ENCODE measurements around the gene IGSF11.
"Not testable (repeated sequence)": the region's sequence is repeated elsewhere in the genome, so short reads cannot be mapped to it uniquely, and the experiment has no call there.

The IGSF11 gene

DNA sequence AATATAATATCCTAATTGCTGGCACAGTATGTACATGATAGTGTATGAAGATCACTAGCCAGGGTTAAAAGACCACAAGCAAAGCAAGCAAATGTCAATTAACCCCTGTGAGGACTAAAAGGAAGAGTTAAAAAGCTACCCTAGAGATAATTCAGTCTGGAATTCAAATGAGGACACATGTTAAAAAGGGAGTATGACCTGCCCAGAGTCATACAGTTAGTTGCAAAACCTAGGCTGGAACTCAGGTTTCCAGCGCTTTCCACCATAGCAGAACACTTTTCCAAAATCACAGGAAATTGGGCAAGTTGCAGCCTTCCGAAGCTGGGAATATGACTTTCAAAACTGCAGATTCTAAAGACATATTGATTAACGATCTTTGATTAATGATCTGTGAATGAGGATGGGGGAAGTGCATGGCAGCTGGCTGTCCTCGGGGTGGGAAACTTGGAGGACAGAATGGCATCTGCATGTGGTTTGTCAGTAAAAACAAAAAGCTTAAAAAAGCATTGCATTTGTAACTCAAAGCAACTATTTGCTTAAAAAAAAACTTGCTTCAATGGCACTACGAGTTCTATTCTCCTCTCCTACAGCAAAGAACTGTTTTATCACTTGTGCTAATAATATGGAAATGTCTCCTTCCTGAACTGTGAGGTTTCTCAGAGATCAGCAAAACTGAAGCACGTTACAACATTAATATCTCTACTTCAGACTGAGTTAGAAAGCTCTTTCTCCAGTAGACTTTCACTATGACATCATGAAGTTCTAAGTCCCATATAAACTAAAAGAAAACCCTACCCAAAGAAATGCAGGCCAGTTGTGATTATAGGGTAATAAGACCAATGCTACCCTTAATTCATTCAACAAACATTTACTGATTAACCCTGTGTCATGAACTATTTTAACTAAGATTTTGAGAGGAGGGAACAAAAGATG, 46.2 kb downstream of the IGSF11 start:
- no peak for DNase-seq (ENCODE audit: low read depth)

DNA sequence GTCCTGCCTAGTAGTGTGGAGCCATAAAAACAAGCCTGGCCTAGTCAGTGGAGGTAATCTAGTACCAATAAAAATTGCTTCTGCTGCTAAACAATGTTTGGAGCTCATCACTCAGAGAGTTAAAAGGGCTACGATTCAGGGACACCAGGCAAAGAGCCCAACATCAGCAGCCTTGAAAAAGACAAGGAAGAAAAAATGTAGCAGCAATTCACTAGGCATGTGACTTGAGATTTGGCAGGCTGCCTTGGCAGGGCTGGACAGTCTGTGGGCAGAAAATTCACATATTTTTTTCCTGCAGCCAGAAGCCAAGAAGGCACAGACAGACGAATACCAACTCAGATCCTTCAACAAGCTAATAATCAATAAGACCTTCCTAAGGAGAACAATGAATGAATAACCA, 47.2 kb downstream of the IGSF11 start:
- no peak for DNase-seq (ENCODE audit: low read depth)

DNA sequence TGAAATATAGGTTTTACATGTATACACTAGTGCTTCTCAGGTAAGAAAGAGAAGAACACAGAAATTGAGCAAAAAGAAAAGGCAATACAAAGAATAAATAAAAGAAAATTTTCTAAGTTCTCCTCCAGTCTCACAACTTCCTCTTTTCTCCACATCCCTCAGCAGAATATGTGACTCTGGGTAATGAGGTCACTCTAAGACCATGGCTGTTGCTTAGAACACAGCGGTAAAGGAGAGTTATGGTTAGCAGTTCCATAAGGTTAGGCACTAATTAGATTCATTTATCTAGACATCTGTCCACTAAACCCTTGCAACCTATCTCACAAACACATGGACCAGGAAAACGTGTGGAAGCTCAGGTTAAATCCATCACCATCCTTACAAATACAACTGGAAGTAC, 47.9 kb downstream of the IGSF11 start:
- no peak for DNase-seq (ENCODE audit: low read depth)

DNA sequence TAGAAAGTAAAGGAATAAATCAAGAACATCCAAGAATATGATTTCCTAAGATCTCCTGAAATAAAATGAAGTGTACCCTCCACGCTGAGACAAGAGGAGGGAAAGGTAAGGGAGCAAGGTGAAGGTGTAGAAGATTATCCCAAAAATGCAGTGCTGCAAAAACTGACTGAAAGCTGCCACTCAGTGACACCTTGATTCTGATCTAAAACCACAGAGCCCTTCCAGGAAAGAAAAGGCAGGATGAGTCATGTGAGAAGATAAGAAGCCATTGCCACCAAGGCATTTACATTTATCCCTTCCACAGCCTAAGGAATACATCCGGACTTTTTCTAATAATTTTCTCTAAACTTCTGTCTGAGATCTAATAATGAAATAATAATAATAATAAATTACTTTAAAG, 49.9 kb downstream of the IGSF11 start:
- no peak for DNase-seq (ENCODE audit: low read depth)

DNA sequence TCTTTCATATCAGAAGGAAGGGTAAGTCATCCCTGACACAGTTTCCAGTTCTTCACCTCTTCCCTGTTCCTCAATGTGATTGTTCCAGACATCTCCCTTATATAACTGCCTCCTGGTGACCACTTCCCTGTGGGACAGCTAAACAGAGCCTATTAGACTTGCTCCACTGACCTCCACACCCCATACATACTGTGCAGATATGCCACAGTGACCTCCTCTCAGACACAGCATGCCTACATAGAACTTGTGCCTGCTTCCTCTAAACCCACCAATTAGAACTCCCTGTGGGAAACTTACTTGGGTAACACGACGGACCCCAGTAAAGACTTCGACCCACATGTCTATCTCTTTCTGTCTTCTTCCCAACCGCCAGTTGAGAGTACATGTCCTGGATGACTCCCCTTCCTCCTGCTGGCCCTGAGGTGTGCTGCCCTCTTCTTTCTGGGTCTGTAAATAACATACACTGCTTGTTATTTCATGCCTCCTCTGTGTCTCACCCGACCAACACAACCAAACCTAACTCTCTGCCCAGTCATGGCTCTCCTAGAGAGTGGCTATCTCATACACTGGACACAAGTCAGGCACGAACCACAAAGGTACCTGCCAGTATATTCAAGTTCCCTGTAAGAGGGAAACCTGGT, 53.0 kb downstream of the IGSF11 start:
- DNase-seq (ENCODE audit: low read depth), result no peak

DNA sequence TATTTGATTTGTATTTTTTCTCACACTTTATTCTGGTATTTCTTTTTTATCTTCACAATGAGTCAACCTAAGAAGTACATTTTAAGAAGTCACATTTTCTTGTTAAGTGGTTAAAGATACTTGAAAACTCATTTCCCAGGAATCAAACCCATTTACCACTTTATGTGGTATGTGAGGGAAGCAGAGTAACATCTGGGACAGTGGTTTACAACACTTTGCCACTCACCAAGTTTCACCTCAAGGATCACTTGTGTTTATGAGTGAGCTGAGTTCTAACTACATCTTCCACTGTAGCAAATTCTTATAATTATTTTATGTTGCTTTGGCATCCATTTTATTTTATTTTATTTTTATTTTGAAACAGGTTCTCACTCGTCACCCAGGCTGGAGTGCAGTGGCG, 53.8 kb downstream of the IGSF11 start:
- no peak for DNase-seq (ENCODE audit: low read depth)

DNA sequence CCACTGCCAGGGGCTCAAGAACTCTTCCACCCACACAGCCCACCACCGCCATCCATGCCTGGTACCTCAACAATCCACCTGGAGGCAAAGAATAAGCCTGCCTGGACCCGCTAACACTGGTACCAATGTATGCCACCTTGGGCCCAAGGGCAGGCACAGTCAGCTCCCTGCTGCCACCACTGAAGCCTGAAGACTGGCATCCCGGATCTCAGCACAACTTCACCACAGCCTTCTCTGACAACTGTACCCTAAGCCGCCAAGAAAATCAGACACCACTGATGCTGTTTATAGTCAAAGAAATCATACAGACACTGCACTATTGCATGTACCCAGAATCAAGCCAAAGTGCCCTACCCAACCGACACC, 56.3 kb downstream of the IGSF11 start:
- no peak for DNase-seq (ENCODE audit: low read depth)

DNA sequence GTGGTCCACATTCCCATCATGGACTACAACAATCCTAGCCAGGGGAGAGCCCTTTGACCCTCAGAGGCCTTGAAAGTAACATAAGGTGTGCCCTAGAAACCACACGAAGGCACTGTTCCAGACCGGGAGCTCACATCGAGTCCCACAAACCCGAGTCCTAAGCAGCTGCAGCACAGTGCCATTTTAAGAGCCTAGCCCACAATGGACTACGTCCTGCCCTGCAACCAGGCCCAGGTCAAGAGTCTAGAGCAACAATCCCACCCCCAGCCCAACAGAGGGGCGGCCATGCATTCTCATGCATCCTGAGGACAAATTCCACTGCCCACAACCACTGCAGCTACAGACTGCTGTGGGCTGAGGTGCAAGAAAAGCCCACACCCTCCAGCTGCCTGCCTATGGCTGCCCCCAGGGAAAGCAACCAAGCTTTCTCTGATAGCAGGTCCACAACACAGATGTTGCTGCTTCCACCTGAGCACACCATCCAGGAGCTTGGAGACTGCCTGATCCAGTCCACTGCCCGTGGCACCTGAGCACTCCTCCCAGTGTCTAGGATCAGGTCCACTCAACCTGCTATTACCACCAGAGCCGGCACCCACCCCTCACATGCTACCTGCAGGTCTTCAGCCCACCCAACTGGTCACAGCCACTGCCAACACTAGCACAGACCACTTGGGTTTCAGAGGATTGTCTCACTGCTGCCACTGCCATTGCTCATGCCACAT, 56.8 kb downstream of the IGSF11 start:
- no peak for DNase-seq (ENCODE audit: low read depth)

DNA sequence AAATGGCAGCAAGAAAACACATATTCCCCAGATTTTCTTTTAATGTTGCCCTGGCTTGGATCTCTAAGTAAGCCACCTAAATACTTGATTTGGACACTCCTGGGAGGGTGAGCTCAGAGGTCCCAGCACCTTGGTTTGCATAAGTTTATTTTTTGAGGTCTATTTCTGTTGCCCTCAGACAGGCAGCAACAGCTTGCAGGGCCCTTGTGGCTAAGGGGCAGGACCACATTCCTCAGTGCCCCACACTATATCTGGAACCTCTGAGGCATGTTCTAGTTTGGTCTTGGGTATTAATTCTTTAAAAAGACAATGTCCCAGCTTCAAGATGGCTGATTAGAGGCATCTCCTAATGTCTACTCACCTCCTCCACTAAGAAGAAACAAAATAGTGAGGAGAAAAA, 57.5 kb downstream of the IGSF11 start:
- DNase-seq (ENCODE audit: low read depth), result no peak

DNA sequence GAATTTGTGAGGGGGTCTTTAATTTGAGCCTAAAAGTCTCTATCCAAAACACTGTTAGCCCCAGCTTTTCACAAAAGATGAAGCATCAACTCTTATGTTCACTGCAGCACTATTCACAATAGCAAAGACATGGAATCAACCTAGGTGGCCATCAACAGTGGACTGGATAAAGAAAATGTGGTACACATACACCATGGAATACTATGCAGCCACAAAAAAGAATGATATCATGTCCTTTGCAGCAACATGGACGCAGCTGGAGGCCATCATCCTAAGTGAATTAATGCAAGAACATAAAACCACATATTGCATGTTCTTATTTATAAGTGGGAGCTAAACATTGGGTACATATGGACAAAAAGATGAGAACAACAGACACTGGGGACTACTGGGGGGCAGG, 59.2 kb downstream of the IGSF11 start:
- not testable (repeated sequence) for DNase-seq (ENCODE audit: low read depth)

DNA sequence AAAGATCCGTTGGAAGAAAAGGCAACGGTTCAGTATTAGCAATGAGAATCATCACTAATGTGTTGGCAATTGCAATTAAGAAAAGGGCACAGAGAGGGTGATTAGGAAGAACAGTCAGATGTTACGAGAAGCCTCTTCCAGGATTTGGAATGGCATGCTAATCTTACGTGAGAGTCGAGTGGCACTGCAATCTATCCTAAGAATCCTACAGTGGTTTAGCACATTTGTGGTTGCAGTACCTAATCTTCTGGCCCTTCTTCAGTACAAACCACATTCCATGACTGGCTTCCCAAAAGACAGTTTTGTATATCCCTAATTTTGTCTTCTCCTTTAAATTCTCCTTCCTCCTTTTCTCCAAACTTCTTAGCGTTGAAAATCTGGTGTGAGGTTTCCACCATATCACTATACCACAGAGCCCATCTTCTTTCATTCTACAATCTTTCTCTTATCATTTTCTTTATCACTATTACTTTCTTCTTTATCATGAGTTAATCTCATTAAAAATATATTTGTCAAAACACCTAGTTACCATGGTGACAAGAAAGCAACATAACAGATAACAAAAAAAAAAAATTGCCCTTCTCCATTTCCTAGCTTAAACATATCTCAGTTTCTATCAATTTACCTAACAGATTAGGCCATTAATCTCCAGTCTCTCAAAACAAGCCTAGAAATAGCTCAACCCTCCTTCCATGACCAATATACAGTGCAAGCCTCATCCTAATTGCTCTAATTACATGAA, 60.1 kb downstream of the IGSF11 start:
- no peak for DNase-seq (ENCODE audit: low read depth)

DNA sequence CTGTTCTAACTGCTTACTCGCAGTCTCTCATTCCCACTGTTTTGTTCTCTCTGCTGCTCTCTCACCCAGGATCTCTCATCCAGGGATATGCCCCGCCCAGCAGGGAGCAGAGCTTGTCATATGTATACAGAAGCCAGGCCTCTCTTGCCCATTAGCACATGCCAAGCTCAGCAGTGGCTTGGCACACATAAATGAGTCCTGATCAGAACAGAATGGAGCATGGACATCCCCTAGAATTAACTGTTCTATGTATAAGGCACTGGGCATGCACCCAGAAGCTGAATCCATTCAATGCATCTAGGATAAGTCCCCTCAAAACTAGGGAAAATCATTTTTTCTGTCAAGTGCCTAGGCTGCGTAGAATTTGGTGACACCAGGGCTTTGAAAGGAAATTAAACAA, 61.6 kb downstream of the IGSF11 start:
- no peak for DNase-seq (ENCODE audit: low read depth)

DNA sequence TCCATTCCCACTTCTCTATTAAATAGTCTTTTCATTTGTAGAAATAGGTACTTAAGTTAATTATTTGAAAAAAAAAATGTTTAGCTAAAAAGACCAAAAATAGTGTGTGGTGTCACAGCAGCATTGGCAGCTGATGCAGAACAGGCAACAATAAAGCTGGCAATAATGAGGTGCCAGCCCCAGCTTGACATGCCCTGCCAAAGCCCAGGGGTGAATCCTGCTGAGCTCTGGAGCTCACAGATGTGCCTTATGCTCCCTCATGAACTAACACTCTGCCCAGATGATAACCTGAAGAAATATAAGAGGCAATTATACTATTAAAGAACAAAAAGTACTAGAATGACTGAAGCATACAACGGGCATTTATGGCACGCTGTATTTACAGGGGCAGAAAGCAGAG, 63.8 kb downstream of the IGSF11 start:
- DNase-seq (ENCODE audit: low read depth), result no peak

DNA sequence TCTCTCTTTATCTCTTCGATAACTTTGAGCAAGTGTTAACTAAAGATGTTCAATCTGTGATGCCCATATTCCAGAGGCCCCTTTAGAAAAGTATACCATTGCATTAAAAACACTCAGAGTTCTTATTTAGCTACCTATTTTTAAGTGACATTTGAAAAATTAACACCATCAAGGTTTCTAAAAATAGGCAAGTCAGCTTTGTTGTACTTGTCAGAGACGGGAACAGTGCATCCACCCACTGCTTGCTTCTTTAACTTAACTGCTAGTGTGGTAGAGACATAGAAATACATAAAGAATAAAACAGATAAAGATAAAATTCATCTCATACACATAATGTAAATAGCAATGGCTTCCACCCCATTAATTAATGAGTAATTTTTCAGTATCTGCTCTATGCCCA, 66.0 kb downstream of the IGSF11 start:
- DNase-seq (ENCODE audit: low read depth), result no peak

DNA sequence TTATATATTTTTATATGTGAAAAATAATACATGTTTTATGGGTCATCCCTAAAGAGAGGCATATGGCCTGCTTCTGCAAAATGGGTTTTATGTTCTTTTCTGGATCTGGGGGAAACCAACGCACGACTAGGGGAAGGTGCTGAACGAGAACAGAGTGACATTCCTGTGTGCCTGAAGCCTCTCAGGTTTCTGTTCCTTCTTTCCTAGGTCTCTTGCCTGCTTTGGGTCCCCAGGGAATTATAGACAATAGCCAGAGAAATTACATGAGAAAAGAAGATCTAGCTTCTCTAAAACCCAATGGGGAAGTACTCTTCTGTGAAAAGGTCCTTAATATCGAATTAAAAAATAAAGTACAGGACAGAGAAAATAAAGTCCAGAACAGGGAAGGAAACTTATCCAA, 66.5 kb downstream of the IGSF11 start:
- DNase-seq (ENCODE audit: low read depth), result no peak

DNA sequence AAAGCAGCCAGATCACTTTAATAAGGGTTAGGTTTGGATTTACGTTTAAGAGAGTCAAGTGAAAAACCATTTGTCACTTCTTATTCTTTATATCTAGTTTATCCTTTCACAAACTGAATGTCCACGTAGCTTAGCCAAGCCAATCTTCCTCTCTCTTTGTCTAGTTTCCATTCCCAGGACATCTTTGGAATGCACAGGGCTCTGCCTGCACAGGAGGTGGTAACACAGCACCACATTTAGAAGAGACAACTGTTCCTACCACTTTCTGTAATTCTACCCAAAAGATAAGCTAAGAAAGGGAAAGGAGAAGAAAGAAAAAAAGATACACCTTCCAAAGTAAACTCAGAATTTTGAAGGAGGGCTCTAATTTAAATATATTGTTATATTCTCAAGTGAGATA, 67.9 kb downstream of the IGSF11 start:
- DNase-seq (ENCODE audit: low read depth), result no peak

DNA sequence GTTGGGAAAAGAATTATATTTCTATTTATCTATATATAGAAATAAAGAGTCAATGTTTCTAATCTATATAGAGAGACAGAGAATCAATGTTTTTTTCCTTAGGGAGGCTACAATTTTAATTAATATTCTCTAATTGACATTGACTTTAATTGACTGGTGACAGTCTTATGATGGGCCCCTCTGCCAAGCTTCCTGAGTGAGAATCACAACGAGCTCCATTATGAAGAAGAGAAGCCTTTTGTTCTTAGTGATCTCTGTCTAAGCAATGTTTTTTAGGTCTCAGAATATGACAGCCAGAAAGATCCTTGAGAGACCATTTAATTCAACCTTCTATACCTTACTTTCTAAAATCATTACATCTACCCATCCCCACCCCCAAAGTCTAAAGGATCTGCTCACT, 70.9 kb downstream of the IGSF11 start:
- DNase-seq (ENCODE audit: low read depth), result no peak

DNA sequence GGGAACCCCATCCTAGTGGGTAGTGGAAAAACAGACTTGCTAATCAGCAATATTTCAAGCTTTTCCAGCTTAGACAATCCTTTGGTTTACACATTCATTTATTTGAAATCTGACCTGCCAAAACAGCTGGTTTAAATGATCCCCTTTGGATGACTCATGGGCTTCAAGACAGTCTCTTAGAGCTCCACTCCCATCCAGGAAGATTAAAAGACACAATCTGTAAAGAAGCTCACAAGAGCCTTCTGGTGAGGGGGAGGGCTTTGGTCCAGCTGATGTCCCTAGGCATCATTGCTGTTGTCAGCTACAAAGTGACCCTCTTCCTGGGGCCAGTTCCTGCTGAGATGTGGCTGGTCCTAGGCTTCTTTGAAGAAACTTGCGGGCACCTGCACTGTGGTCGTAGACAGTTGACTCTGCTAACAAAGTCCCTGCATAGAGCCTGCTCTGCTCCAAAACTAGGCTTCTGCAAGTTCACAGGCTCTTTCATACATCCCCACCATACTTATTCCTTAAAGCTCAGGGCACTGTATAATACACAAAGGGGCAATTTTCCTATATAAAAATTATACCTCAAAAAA, 73.7 kb downstream of the IGSF11 start:
- no peak for DNase-seq (ENCODE audit: low read depth)

DNA sequence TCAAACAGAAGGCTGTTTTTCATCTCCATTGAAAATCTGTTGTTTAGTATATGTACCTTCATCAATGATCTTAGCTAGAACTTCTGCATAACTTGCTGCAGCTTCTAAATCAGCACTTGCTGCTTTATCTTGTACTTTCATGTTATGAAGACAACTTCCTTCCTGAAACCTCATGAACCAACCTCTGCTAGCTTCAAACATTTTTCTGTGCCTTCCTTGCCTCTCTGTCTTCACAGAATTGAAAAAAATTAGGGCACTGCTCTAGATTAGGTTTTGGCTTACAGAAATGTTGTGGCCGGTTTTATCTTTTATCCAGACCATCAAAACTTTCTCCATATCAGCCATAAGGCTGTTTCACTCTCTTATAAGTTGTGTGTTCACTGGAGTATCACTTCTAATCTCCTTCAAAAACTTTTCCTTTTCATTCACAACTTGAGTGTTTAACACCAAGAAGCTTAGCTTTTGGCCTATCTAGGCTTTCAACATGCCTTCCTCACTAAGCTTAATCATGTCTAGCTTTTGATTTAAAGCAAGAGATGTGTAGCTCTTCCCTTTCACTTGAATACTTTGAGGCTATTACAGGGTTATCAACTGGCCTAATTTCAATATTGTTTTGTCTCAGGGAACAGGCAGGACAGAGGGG, 78.6 kb downstream of the IGSF11 start:
- DNase-seq (ENCODE audit: low read depth), result no peak

DNA sequence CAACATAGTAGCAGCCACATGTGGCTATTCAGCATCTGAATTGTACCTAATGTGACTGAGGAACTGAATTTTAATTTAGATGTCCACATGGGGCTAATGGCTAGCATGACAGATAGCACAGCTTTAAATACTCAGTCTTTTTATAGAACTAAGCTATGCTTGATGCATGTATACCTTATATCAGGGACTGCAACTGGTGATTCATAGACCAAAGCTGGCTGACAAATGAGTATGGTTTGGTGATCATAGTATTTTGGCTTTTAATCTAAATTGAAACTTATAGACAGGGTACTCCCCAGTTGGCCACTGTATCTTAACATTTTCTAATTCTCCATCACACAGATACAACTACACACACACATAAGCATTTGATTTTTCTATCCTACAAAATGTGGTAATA, 83.6 kb downstream of the IGSF11 start:
- no peak for DNase-seq (ENCODE audit: low read depth)

DNA sequence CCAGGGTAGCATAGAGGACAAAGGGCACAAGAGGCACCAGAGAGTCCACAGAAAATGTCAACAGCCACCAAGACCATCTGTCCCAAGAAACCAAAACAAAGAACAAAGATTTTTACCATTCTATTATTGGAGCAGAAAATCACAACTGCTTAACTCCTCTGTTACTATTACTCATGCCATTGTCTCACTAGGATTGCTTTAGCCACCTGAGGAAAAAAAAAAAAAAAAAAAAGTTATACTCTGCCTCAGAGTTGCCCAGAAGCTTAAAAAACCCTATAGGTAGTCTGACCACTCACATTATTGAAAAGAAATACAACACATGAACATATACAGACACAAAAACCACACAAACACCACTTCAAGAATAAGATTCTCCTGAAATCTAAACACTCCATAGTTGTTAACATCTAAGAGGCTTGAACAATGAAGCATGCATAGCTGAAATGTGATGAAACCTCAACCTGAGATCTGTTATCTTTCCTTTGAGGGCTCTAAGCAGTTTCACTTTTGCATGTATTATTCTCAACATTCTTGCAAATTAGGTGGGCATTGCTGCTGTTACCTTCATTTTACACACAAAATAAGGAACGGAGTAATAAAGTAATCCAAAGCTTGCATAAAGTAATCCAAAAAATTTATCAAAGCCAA, 85.4 kb downstream of the IGSF11 start:
- no peak for DNase-seq (ENCODE audit: low read depth)
